22Rv1 (cell line): ENCODE measurements around the gene NUP133.

Experiments used
- ZFX ChIP-seq: fragments of 450-650 bp; IDR thresholded peaks from 2 replicates; pipeline ENCODE4 v1.6.1; 2017; ENCODE audit warnings: antibody characterized with exemption, borderline replicate concordance
- TF ChIP-seq, protein P1 (sequence below): fragments of 450-650 bp; IDR thresholded peaks from 2 replicates; pipeline ENCODE4 v1.5.1; 2017; ENCODE audit warnings: mild to moderate bottlenecking

DNA sequence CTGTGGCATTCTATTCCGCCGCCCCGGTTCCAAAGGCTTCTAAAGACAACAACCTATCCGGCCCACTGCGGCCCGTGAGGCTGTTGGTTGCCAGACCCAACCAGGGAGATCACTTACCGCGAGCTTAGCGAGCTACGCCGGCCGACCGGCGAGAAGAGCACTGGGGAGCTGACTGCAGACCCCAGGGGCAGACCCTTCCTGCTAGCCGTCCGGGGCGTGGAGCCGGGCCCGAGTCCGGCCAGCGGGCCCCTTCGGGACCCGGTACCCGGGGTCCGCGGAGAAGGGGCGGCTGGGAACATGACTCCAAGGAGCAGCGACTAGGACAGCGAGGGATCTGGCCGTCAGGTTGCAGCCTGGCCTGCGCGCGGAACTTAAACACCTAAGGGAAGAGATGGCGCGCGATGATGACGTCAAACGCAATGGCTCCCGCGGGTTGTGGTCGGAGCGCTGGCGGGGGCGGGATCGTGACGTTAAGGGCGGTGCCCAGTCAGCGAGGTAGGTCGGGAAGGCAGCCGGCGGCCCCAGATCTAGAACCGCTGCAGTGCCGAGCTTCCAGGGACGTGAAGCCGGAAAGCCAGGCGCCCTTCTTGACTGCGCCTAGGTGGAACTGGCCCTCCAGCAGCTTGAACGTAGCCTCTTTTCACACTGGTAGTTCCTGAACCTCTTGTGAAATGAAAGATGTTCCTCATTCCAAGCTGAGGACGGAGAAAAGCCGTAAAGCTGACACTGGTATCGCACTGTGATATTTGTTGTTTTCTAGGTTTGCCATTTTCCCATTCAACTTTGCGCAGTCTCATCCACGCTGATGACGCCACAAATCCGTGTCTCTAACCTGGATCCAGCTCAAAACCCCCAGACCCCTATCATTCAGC, at the start of gene NUP133:
- TF ChIP-seq, protein P1, sequence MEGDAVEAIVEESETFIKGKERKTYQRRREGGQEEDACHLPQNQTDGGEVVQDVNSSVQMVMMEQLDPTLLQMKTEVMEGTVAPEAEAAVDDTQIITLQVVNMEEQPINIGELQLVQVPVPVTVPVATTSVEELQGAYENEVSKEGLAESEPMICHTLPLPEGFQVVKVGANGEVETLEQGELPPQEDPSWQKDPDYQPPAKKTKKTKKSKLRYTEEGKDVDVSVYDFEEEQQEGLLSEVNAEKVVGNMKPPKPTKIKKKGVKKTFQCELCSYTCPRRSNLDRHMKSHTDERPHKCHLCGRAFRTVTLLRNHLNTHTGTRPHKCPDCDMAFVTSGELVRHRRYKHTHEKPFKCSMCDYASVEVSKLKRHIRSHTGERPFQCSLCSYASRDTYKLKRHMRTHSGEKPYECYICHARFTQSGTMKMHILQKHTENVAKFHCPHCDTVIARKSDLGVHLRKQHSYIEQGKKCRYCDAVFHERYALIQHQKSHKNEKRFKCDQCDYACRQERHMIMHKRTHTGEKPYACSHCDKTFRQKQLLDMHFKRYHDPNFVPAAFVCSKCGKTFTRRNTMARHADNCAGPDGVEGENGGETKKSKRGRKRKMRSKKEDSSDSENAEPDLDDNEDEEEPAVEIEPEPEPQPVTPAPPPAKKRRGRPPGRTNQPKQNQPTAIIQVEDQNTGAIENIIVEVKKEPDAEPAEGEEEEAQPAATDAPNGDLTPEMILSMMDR: no peak
- TF ChIP-seq ZFX: no peak
